ENCODE results near the gene DNASE1L1.

GRCh38 chrX:154441984-154442707, 33.1 kb upstream of the DNASE1L1 start:
- TF ChIP-seq YY1 (IDR thresholded peaks at IDR 0.05; ENCODE audit: insufficient read depth, insufficient replicate concordance, low read depth, low read length) (no peak), ZNF34 (CRISPR knock-in tag; IDR thresholded peaks at IDR 0.05; ENCODE audit: borderline replicate concordance) (no peak), CTCF (CRISPR knock-in tag; IDR thresholded peaks at IDR 0.05) (no peak), ESRRA (CRISPR knock-in tag; IDR thresholded peaks at IDR 0.05; ENCODE audit: low read depth) (no peak), ZBTB44 (CRISPR knock-in tag; IDR thresholded peaks at IDR 0.05) (no peak), CREB1 (IDR thresholded peaks at IDR 0.05) (no peak), CREB1 (CRISPR knock-in tag; IDR thresholded peaks at IDR 0.05) (no peak), KDM4B (CRISPR knock-in tag; IDR thresholded peaks at IDR 0.05) (no peak), ZNF20 (CRISPR knock-in tag; IDR thresholded peaks at IDR 0.05) (no peak), FOXK1 (CRISPR knock-in tag; IDR thresholded peaks at IDR 0.05; ENCODE audit: borderline replicate concordance, low read depth) (no peak), MAX (IDR thresholded peaks at IDR 0.05) (no peak), JUNB (CRISPR knock-in tag; IDR thresholded peaks at IDR 0.05; ENCODE audit: borderline replicate concordance) (no peak), DDIT3 (CRISPR knock-in tag; IDR thresholded peaks at IDR 0.05) (no peak), ZFP1 (CRISPR knock-in tag; IDR thresholded peaks at IDR 0.05) (no peak), BRCA1 (CRISPR knock-in tag; IDR thresholded peaks at IDR 0.05) (no peak)

Measured in HepG2 (cell line).